Measurements from ENCODE around the gene TMEM150B. TPM values are rescaled to one million over a fixed set of nuclear protein-coding genes. Genes with fewer than 3 reads are reported as not detected.

The TMEM150B gene
- polyA plus RNA-seq, 1 of the 3 experiments (the other 2 are of a cell fraction): not detected

DNA sequence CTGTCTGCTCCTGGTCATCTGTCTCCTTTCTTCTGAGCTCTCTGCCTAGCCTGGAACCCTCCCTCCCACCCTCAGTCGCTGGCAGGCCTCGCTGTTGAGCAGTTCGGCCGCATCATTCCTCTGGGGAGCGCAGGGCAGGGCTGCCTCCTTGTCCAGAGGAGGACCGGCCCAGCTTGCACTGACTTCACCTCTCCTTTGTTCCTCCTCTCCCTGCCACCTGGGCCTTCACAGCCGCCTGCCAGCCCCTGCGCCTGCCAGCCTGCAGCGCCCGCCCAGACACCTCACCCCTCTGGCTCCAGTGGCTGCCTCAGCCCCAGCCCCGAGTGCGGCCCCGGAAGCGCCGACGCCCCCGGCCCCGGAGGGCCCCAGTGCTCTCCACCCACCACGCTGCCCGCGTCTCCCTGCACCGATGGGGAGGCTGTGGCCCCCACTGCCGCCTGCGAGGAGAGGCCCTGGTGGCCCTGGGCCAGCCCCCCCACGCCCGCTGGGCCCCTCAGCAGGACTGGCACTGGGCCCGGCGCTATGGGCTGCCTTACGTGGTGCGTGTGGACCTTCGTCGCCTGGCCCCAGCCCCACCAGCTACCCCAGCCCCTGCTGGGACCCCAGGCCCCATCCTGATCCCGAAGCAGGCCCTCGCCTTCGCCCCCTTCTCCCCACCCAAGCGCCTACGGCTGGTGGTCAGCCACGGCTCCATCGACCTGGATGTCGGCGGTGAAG, 21.7 kb upstream of the TMEM150B start:
- Histone ChIP-seq H3K27me3 (ENCODE audit: insufficient read depth) (no peaks in the 10 kb centered on the region), H3K9me2 (no peaks in the 10 kb centered on the region), H3K9me3 (no peaks in the 10 kb centered on the region), H3K4me2 (no peak overlapping the region), H3K27ac (ENCODE audit: low read depth in 2 of 2, low read length in 1 of 2) (no peak overlapping the region), H3K79me2 (ENCODE audit: insufficient read depth) (no peaks in the 10 kb centered on the region), H3K4me3 (ENCODE audit: low read depth in 2 of 2, low read length in 1 of 2) (no peak overlapping the region), H4K20me1 (ENCODE audit: insufficient read depth) (no peaks in the 10 kb centered on the region), H3K9ac (no peak overlapping the region), H3F3A (replicated peaks; ENCODE audit: insufficient read depth) (peaks cover 6% of the 10 kb centered on the region), H3K4me1 (ENCODE audit: control insufficient read depth in 1 of 2, insufficient read depth in 2 of 2, low read depth in 1 of 2, low read length in 1 of 2) (peaks cover 0 to 31% of the 10 kb centered on the region in 2 experiments; a peak in 1 of 4 replicates), H2AFZ (ENCODE audit: low read depth) (no peak overlapping the region), H3K36me3 (replicated peaks in 1 of 2; ENCODE audit: control insufficient read depth in 1 of 2, insufficient read depth in 2 of 2, low read length in 1 of 2) (peaks cover 0 to 4% of the 10 kb centered on the region in 2 experiments)
- 98% methylated on average over 41 of the region's 41 CpGs for WGBS (ENCODE audit: low lambda C conversion rate)
- TF ChIP-seq NFIC (IDR thresholded peaks at IDR 0.05; ENCODE audit: borderline replicate concordance): no peak
- no peak for TF ChIP-seq RXRA (IDR thresholded peaks at IDR 0.05; ENCODE audit: borderline replicate concordance, low read depth)
- TF ChIP-seq FOXJ3 (CRISPR knock-in tag; IDR thresholded peaks at IDR 0.05): no peak
- no peak for TF ChIP-seq ELF1 (IDR thresholded peaks at IDR 0.05)
- TF ChIP-seq, protein P1, sequence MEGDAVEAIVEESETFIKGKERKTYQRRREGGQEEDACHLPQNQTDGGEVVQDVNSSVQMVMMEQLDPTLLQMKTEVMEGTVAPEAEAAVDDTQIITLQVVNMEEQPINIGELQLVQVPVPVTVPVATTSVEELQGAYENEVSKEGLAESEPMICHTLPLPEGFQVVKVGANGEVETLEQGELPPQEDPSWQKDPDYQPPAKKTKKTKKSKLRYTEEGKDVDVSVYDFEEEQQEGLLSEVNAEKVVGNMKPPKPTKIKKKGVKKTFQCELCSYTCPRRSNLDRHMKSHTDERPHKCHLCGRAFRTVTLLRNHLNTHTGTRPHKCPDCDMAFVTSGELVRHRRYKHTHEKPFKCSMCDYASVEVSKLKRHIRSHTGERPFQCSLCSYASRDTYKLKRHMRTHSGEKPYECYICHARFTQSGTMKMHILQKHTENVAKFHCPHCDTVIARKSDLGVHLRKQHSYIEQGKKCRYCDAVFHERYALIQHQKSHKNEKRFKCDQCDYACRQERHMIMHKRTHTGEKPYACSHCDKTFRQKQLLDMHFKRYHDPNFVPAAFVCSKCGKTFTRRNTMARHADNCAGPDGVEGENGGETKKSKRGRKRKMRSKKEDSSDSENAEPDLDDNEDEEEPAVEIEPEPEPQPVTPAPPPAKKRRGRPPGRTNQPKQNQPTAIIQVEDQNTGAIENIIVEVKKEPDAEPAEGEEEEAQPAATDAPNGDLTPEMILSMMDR (IDR thresholded peaks at IDR 0.05): no peak
- no peak for TF ChIP-seq NRF1 (IDR thresholded peaks at IDR 0.05; ENCODE audit: low read depth, low read length)
- no peak for TF ChIP-seq JUND (IDR thresholded peaks at IDR 0.05)
- TF ChIP-seq TEAD4 (IDR thresholded peaks at IDR 0.05; ENCODE audit: borderline replicate concordance, insufficient read depth): no peak
- TF ChIP-seq, protein P2, sequence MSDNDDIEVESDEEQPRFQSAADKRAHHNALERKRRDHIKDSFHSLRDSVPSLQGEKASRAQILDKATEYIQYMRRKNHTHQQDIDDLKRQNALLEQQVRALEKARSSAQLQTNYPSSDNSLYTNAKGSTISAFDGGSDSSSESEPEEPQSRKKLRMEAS (IDR thresholded peaks at IDR 0.05; ENCODE audit: low read depth): no peak
- TF ChIP-seq, protein P3, sequence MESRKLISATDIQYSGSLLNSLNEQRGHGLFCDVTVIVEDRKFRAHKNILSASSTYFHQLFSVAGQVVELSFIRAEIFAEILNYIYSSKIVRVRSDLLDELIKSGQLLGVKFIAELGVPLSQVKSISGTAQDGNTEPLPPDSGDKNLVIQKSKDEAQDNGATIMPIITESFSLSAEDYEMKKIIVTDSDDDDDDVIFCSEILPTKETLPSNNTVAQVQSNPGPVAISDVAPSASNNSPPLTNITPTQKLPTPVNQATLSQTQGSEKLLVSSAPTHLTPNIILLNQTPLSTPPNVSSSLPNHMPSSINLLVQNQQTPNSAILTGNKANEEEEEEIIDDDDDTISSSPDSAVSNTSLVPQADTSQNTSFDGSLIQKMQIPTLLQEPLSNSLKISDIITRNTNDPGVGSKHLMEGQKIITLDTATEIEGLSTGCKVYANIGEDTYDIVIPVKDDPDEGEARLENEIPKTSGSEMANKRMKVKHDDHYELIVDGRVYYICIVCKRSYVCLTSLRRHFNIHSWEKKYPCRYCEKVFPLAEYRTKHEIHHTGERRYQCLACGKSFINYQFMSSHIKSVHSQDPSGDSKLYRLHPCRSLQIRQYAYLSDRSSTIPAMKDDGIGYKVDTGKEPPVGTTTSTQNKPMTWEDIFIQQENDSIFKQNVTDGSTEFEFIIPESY (IDR thresholded peaks at IDR 0.05; ENCODE audit: borderline replicate concordance, low read depth): no peak
- no peak for TF ChIP-seq CHD2 (IDR thresholded peaks at IDR 0.05; ENCODE audit: low read length, partially characterized antibody)
- no peak for TF ChIP-seq EP300 (IDR thresholded peaks at IDR 0.05; ENCODE audit: borderline replicate concordance in 1 of 2, low read depth in 1 of 2, low read length in 1 of 2)
- TF ChIP-seq, protein P4, sequence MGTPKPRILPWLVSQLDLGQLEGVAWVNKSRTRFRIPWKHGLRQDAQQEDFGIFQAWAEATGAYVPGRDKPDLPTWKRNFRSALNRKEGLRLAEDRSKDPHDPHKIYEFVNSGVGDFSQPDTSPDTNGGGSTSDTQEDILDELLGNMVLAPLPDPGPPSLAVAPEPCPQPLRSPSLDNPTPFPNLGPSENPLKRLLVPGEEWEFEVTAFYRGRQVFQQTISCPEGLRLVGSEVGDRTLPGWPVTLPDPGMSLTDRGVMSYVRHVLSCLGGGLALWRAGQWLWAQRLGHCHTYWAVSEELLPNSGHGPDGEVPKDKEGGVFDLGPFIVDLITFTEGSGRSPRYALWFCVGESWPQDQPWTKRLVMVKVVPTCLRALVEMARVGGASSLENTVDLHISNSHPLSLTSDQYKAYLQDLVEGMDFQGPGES (IDR thresholded peaks at IDR 0.05; ENCODE audit: low read depth, low read length): no peak
- TF ChIP-seq GATA2 (CRISPR knock-in tag; IDR thresholded peaks at IDR 0.05): no peak
- no peak for TF ChIP-seq RCOR1 (IDR thresholded peaks at IDR 0.05; ENCODE audit: low read length)
- no peak for TF ChIP-seq POLR2AphosphoS5 (IDR thresholded peaks at IDR 0.05; ENCODE audit: low read depth, low read length)
- TF ChIP-seq MEF2A (IDR thresholded peaks at IDR 0.05; ENCODE audit: borderline replicate concordance, low read depth): no peak
- TF ChIP-seq, protein P5, sequence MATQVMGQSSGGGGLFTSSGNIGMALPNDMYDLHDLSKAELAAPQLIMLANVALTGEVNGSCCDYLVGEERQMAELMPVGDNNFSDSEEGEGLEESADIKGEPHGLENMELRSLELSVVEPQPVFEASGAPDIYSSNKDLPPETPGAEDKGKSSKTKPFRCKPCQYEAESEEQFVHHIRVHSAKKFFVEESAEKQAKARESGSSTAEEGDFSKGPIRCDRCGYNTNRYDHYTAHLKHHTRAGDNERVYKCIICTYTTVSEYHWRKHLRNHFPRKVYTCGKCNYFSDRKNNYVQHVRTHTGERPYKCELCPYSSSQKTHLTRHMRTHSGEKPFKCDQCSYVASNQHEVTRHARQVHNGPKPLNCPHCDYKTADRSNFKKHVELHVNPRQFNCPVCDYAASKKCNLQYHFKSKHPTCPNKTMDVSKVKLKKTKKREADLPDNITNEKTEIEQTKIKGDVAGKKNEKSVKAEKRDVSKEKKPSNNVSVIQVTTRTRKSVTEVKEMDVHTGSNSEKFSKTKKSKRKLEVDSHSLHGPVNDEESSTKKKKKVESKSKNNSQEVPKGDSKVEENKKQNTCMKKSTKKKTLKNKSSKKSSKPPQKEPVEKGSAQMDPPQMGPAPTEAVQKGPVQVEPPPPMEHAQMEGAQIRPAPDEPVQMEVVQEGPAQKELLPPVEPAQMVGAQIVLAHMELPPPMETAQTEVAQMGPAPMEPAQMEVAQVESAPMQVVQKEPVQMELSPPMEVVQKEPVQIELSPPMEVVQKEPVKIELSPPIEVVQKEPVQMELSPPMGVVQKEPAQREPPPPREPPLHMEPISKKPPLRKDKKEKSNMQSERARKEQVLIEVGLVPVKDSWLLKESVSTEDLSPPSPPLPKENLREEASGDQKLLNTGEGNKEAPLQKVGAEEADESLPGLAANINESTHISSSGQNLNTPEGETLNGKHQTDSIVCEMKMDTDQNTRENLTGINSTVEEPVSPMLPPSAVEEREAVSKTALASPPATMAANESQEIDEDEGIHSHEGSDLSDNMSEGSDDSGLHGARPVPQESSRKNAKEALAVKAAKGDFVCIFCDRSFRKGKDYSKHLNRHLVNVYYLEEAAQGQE (IDR thresholded peaks at IDR 0.05; ENCODE audit: low read depth, low read length): no peak
- TF ChIP-seq, protein P6, sequence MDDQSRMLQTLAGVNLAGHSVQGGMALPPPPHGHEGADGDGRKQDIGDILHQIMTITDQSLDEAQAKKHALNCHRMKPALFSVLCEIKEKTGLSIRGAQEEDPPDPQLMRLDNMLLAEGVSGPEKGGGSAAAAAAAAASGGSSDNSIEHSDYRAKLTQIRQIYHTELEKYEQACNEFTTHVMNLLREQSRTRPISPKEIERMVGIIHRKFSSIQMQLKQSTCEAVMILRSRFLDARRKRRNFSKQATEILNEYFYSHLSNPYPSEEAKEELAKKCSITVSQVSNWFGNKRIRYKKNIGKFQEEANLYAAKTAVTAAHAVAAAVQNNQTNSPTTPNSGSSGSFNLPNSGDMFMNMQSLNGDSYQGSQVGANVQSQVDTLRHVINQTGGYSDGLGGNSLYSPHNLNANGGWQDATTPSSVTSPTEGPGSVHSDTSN (IDR thresholded peaks at IDR 0.05): no peak
- ChIA-PET POLR2A (no interaction called here), CTCF (interaction anchor here (0.8 to 1.3 kb wide), 3 partner anchors 37 to 157 kb away, joined by 4 read pairs; partner anchors contain the start of gene TMEM238)
- no peak for DNase-seq
